ENCODE data around the gene PITX3.
A peak's percentile ranks its signal among the peaks of the same experiment; 100 is the strongest.
"Not testable (repeated sequence)": the region's sequence is repeated elsewhere in the genome, so short reads cannot be mapped to it uniquely, and the experiment has no call there.

Gene PITX3

DNA sequence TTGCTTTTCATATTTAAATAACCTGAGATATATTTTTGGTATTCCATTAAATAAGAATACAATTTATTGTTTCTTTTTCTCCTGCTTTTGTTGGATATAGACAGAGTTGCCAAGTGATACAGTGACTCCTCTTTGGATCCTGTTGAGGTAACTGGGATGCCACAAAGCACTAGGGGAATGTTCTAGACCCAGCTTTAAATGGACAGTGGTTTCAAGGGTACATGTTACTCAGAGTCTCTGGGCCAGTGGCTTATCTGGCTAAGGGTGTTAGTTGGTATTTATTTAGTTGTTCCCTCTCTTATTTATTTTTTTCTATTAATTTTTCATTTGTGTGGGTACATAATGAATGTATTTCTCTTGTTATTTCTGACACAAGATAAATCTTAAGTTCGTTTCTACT is 13.1 kb upstream of the PITX3 start:
- DNase-seq, result no peak

GRCh38 chr10:102252508-102252907 is 11.2 kb upstream of the PITX3 start:
- DNase-seq, result not testable (repeated sequence)

DNA sequence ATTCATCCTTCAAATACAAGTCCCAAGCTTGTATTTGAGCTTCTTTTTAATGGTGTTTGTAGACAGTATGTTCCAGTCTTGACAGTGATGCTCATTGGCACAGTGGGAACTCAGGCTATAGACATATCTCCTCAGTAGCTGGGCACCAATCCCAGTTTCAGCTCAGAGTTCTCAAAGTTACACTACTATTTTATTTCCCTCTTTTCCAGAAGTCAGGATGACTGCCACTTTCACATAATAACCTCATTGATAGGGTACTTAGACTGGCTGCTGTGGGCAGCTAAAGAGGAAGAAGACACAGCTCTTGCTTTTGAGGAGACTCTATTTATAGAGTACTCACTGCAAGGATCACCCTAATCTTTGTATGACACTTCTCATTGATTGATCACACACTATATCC is 6.4 kb upstream of the PITX3 start:
- DNase-seq, result peak; percentile 6

DNA sequence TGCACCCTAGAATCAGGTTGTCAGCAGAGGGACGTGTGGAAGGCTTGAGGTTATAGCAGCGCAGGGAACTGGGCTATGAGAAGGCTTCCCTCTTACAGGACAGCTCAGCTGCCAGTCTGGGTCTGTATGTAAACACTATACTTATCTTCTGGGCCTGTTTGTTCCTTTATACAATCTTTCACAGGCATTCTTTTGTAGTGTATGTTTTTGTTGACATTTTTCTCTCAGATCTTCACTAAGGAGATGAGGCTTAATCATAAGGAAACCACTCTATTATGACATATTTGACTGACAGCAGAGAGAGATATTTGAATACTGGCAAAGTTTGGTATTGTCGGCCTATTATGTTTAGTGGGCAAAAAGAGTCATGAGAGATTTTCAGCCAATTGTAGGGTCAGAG is 4.9 kb upstream of the PITX3 start:
- no peak for DNase-seq

- DNase-seq, result no peak
These were observed 4.6 kb upstream of the PITX3 start for GRCh38 chr10:102245932-102246251.

GRCh38 chr10:102245082-102245931 is 4.0 kb upstream of the PITX3 start, which contains the start of gene GBF1:
Gene GBF1, plus strand, starts transcription at chr10:102245532. Its CDS starts 13,407 bp downstream, at chr10:102258939.
- peak; percentile 98 for DNase-seq

GRCh38 chr10:102243309-102243708 is 2.0 kb upstream of the PITX3 start:
- DNase-seq, result no peak

DNA sequence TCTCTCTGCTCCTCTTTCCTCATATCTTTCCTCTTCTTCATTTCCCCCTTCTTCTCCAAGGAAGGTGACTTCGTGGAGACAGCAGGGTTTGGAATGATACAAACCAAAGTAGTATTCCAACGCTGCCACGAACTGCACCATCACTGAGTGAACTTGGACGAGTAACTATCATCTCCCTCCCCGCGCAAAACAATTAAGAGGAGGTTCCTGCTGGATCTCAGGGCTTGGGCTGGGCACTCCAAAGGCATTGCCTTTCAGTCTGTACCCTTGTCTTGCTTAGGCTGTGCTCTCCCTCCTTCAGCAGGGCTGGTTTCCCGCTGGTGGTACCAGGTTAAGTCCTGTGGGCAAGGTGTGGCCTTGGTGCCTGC is 790 bp upstream of the PITX3 start:
- DNase-seq, result no peak

DNA sequence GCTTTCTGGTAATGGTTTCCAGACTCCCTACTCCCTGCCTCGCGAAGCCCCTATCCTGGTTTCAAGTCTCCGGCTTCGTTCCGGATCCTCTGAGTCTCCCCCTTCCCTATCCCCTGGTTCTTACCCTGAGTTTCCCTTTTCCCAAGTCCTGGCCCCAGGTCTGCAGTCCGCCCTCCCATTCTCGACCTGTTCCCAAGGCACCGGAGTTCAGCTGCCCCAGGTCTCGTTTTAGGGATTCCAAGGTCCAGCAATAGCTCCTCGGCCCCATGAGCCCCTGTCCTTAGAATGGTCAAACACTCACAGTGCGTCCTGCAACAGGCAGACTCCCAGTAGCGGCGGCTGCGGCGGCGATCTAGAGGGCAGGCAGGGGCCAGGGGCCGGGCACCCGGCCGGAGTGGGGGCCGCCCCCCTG is 274 bp downstream of the PITX3 start:
- no peak for DNase-seq

DNA sequence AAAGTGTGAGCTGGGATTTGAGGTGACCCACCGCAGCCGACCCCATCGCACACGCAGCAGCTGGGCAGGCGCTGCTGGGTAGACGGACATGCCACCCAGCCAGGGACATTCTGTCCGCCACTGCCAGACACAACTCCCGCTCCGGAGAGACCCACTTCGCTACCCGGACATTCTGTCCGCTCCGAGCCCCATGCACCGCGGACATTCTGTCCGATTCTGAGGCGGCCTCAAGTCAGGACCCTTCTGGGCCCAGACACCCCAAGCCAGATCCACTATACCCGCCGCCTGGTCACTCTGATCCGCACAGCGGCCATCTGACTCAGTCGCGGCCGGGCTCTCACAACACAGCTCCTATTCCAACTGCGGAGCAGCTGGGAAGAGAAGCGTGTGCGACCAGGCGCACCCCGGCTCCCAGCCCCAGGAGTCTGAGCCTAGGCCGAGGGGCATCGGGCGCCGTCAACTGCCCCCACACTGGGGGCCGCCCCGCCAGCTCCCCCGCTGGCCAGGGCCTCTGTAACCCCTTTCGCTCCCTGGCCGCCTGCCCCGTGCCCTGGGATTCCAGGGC is 763 bp downstream of the PITX3 start:
- DNase-seq, result no peak

- no peak for DNase-seq
These were observed 3.5 kb downstream of the PITX3 start for GRCh38 chr10:102237711-102238252.

DNA sequence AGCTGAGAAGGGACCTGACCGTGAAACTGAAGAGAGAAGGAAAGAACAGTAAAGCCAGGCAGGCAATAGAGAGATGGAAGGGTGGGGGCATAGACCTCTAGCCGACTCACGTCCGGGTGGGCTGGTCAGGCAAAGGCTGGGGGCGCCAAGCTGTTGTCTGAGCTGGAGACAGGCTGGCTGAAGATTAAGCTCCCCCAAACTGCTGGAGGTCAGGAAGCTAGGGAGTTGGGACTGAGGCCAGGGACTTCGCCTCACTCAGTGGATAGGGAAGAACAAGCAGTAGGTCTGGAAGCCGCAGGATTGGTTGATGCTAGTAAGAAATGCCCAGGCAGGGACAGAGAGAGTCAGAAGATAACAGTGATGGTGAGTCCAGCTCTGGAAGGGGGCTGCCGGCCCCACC is 5.3 kb downstream of the PITX3 start:
- DNase-seq, result no peak

- DNase-seq, result no peak
These were observed 5.8 kb downstream of the PITX3 start for GRCh38 chr10:102235598-102235920.

- DNase-seq, result no peak
These were observed 6.3 kb downstream of the PITX3 start for GRCh38 chr10:102234888-102235597.

DNA sequence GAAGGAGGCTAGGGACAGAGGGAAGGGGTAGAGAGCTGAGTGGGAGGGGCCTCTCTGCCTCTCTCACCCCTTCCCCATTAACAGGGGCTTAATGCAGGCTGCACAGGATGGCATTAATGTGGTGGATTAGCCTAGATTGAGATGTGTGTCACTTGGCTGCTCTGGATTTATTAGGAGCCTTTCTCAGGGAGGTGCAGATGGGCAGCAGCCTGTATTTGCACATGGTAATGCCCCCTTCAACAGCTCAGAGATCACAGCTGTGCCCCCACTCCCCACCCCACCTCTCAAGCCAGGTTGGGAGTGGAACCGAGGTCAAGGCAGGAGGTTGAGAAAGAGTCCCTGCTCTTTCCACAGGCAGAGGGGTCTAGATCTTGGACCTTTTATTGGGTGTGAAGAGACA is 7.3 kb downstream of the PITX3 start:
- DNase-seq, result no peak

- no peak for DNase-seq
These were observed 9.7 kb downstream of the PITX3 start for GRCh38 chr10:102231357-102232318.

GRCh38 chr10:102230861-102231356 is 10.4 kb downstream of the PITX3 start:
- DNase-seq, result no peak

- peak; percentile 13 for DNase-seq
These were observed 10.9 kb downstream of the PITX3 start for GRCh38 chr10:102230264-102230860.

- DNase-seq, result peak; percentile 18
These were observed 11.5 kb downstream of the PITX3 start for GRCh38 chr10:102229810-102230263.

DNA sequence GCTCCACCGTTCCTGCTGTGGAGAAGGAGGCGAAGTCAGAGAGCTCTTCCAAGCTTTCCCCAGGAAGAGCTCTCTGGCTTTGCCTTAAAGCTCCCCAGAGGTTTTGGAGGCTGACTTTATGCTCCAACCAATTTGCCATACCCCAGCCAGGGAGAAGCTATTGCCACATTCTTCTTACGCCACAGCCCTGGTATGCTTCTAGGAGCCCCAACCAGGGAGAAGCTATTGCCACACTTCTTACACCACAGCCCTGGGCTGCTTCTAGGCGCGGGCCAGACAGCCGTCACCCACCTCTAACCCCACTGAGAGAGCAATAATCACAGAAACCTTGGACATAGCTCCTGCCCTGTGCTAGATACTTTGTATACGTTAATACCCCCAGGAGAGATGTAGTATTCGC is 14.3 kb downstream of the PITX3 start:
- DNase-seq, result no peak

- DNase-seq, result no peak
These were observed 14.8 kb downstream of the PITX3 start for GRCh38 chr10:102226542-102226870.
